ENCODE results near the gene MANBA. TPM values are rescaled to one million over a fixed set of nuclear protein-coding genes. Genes with fewer than 3 reads are reported as not detected.

Gene MANBA
- total RNA-seq, 4 donors from 2014 or later: 11.9 to 20.8 (median 14.3) TPM

DNA sequence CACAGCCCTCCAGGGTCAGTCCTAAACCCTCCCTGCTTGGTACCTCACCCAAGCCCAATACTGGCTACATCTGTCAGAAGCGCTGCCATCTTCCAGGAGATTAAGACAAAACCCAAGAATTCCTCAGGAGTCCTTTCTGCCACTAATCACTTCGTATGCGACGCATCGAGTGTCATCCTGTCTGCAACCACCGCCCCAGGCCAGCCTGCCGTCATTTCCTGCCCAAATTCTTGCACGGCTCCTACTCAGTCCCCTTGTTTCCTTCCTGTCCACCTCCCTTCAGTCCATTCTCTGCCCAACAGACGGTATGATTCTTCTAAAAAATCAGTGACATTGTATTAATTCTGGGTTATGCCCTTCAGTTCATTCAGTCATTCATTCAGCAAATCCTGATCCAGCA, 146.0 kb downstream of the MANBA start:
- H3K4me3 ChIP-seq (ENCODE audit: low read depth, poor library complexity, severe bottlenecking): no peak overlapping the region
- WGBS, 2 donors: 71 to 83% methylated on average over 9 of the region's 9 CpGs
- TF ChIP-seq POLR2A (IDR thresholded peaks at IDR 0.05): no peak
- TF ChIP-seq, protein P1, sequence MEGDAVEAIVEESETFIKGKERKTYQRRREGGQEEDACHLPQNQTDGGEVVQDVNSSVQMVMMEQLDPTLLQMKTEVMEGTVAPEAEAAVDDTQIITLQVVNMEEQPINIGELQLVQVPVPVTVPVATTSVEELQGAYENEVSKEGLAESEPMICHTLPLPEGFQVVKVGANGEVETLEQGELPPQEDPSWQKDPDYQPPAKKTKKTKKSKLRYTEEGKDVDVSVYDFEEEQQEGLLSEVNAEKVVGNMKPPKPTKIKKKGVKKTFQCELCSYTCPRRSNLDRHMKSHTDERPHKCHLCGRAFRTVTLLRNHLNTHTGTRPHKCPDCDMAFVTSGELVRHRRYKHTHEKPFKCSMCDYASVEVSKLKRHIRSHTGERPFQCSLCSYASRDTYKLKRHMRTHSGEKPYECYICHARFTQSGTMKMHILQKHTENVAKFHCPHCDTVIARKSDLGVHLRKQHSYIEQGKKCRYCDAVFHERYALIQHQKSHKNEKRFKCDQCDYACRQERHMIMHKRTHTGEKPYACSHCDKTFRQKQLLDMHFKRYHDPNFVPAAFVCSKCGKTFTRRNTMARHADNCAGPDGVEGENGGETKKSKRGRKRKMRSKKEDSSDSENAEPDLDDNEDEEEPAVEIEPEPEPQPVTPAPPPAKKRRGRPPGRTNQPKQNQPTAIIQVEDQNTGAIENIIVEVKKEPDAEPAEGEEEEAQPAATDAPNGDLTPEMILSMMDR (IDR thresholded peaks at IDR 0.05): no peak
- intact Hi-C loops (cut with DNase I; ENCODE audit: low total_unique reads): loop anchor here (10.0 kb wide), 1 partner anchor 480 kb away; the partner anchor contains the start of gene BDH2
- DNase-seq (ENCODE audit: low spot score in 2 of 2): no peak

DNA sequence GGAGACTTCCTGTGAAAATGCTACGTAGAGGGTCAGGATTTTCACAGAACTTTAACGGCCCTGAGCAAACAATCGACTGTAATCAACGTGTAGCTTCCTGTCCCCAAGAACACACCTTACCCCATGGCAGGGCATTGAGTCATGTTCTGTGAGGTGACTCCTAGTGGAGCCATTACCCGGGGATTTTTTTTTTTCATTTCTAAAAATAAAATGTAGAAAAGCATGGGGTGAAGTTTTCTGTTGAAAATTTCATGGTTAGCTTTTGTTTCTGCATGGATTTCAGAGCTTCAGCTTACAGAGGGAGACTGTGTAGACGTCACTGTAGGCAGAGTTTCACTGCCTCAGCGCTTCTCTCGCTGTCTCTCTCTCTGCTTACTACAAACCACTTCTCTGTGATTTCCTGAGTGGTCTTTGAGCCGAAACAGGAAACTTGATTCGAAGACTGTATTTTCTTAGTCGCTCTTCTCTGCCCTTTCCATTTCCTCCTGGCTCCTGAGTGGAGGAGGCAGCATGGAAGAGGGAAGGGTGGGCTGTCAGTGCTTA, 147.9 kb downstream of the MANBA start:
- 51 to 57% methylated on average over 11 of the region's 11 CpGs for WGBS, 2 donors

DNA sequence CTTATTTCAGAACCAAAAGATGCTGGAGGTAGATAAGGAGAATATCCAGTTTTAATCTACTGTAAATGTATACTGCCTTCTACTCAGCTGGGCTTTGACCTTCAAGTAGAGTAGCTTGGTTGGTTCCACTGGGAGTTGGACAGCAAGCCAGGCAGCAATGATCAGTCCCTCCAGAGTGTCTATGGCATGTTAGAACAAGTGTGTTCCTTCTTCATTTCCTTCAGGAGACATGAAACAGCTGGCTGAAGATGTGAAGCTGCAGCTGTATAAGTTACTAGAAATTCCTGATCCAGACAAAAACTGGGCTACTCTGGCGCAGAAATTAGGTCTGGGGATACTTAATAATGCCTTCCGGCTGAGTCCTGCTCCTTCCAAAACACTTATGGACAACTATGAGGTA, 148.6 kb downstream of the MANBA start:
- no peak for DNase-seq (ENCODE audit: low spot score in 2 of 2)
- no peak overlapping the region for H3K4me3 ChIP-seq (ENCODE audit: low read depth, poor library complexity, severe bottlenecking)
- no peak for TF ChIP-seq POLR2A (IDR thresholded peaks at IDR 0.05)
- TF ChIP-seq, protein P1 (IDR thresholded peaks at IDR 0.05): no peak
- intact Hi-C loops (cut with DNase I; ENCODE audit: low total_unique reads): loop anchor here (10.0 kb wide), 1 partner anchor 483 kb away; the partner anchor contains the start of gene BDH2
- WGBS, 2 donors: 50 to 54% methylated on average over 2 of the region's 2 CpGs

More for the DNA sequence above, 147.9 kb downstream of the MANBA start:
- no peak for DNase-seq (ENCODE audit: low spot score in 2 of 2)
- intact Hi-C loops (cut with DNase I; ENCODE audit: low total_unique reads): loop anchor here (10.0 kb wide), 1 partner anchor 482 kb away; the partner anchor contains the start of gene BDH2
- no peak for TF ChIP-seq POLR2A (IDR thresholded peaks at IDR 0.05)
- TF ChIP-seq, protein P1 (IDR thresholded peaks at IDR 0.05): no peak
- no peak overlapping the region for H3K4me3 ChIP-seq (ENCODE audit: low read depth, poor library complexity, severe bottlenecking)

DNA sequence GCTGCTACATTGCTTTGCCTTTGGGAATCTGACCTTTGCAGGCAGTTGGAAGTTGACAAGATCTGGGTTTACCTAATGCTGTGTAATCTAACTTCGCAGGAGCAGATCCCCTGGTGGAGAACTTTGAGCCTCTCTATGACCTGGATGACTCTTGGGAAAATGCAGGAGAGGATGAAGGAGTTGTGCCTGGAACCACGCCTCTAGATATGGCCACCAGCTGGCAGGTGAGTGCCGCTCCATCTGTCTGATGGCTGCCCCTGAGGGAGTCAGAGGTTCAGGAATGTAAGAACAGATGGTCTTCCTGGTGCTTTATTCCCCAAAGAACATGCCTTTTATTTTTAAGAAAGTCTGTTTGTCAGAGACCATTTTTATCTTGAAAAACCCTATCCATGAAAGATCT, 150.3 kb downstream of the MANBA start:
- no peak overlapping the region for H3K4me3 ChIP-seq (ENCODE audit: low read depth, poor library complexity, severe bottlenecking)
- TF ChIP-seq, protein P1 (IDR thresholded peaks at IDR 0.05): no peak
- no peak for TF ChIP-seq POLR2A (IDR thresholded peaks at IDR 0.05)
- no peak for DNase-seq (ENCODE audit: low spot score in 2 of 2)
- intact Hi-C loops (cut with DNase I; ENCODE audit: low total_unique reads): loop anchor here (10.0 kb wide), 1 partner anchor 484 kb away; the partner anchor contains the start of gene BDH2
- 89 to 91% methylated on average over 3 of the region's 3 CpGs for WGBS, 2 donors

DNA sequence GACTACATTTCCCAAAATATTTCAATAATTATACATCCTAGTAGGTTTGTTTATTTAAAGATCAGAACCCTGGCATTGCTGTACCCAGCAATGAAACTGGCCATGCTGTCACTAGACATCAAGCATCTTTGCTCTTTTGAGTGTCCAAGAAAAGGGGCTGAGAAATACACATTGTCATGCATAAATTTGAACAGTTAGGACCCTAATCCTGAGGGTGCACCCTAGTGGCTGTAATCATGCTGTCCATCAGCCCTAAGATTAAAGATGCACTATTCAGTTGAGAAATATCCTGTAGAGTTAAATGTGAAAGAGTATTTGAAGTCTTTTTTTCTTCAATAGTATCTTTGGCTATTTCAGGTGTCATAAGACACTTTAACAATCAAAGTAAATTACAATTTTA, 150.8 kb downstream of the MANBA start:
- no peak overlapping the region for H3K4me3 ChIP-seq (ENCODE audit: low read depth, poor library complexity, severe bottlenecking)
- no peak for TF ChIP-seq POLR2A (IDR thresholded peaks at IDR 0.05)
- TF ChIP-seq, protein P1 (IDR thresholded peaks at IDR 0.05): no peak
- intact Hi-C loops (cut with DNase I; ENCODE audit: low total_unique reads): loop anchor here (10.0 kb wide), 1 partner anchor 485 kb away; the partner anchor contains the start of gene BDH2
- DNase-seq (ENCODE audit: low spot score in 2 of 2): no peak

DNA sequence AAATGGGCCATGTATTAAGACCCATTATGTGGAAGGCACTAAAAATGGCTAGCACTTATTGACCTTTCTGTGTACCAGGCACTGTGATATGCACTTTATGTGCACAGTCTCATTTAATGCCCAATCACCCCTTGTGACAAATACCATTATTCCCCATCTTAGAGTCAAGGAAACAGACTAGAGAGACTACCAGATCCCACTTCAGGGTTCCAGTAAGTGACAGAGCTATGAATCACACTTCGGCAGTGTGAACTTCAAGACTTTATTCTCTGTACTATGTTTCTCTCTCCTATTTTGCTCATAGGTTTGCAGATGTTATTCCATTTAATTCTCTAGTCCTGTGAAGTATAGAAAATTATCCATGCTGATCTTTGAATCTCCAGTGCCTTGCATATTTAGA, 152.6 kb downstream of the MANBA start:
- TF ChIP-seq, protein P1 (IDR thresholded peaks at IDR 0.05): no peak
- no peak for TF ChIP-seq POLR2A (IDR thresholded peaks at IDR 0.05)
- 50 to 81% methylated on average over 1 of the region's 1 CpG for WGBS, 2 donors
- no peak for DNase-seq (ENCODE audit: low spot score in 2 of 2)
- H3K4me3 ChIP-seq (ENCODE audit: low read depth, poor library complexity, severe bottlenecking): no peak overlapping the region
- intact Hi-C loops (cut with DNase I; ENCODE audit: low total_unique reads): no loop called here
